ENCODE data around the gene ZNF791.
A peak's percentile ranks its signal among the peaks of the same experiment; 100 is the strongest.
"Not testable (repeated sequence)": the region's sequence is repeated elsewhere in the genome, so short reads cannot be mapped to it uniquely, and the experiment has no call there.

The ZNF791 gene

GRCh38 chr19:12610540-12611360 is at the start of gene ZNF791, which contains the start of gene ZNF490:
TSS of gene ZNF791 (plus strand) at chr19:12610920. CDS start at chr19:12611080, 160 bp downstream.
TSS of gene ZNF490 (minus strand) at chr19:12610813. CDS start at chr19:12610680, 133 bp downstream.
- peak; percentile 65 to 99 (median 96) for DNase-seq

GRCh38 chr19:12564016-12564664 is 46.6 kb upstream of the ZNF791 start:
- peak in 55 of 56 donors; percentile 14 to 96 (median 81) for DNase-seq

- DNase-seq: not testable (repeated sequence)
These were observed 44.3 kb upstream of the ZNF791 start for GRCh38 chr19:12566380-12566779.

- no peak for DNase-seq
These were observed 42.8 kb upstream of the ZNF791 start for GRCh38 chr19:12567951-12568350.

- no peak for DNase-seq
These were observed 36.7 kb upstream of the ZNF791 start for GRCh38 chr19:12574036-12574435.

GRCh38 chr19:12578641-12579040 is 32.1 kb upstream of the ZNF791 start:
- no peak for DNase-seq

GRCh38 chr19:12580180-12580694 is 30.5 kb upstream of the ZNF791 start:
- DNase-seq: no peak

- no peak for DNase-seq
These were observed 29.6 kb upstream of the ZNF791 start for GRCh38 chr19:12581100-12581499.

- DNase-seq: no peak
These were observed 14.2 kb upstream of the ZNF791 start for GRCh38 chr19:12596485-12596884.

- DNase-seq: peak in 34 of 56 donors; percentile 0 to 76 (median 19)
These were observed 13.7 kb upstream of the ZNF791 start for GRCh38 chr19:12596927-12597548.

GRCh38 chr19:12597594-12597993 is 13.1 kb upstream of the ZNF791 start:
- no peak for DNase-seq

- peak in 21 of 56 donors; percentile 1 to 70 (median 23) for DNase-seq
These were observed 7.0 kb upstream of the ZNF791 start for GRCh38 chr19:12603714-12604113.

GRCh38 chr19:12606796-12607195 is 3.9 kb upstream of the ZNF791 start:
- DNase-seq: no peak

- DNase-seq: peak in 1 of 56 donors; percentile 1
These were observed 3.1 kb upstream of the ZNF791 start for GRCh38 chr19:12607631-12608030.

GRCh38 chr19:12611361-12611699 is 610 bp downstream of the ZNF791 start:
- peak in 47 of 56 donors; percentile 12 to 72 (median 41) for DNase-seq

GRCh38 chr19:12617646-12618045 is 6.9 kb downstream of the ZNF791 start:
- DNase-seq: no peak

- not testable (repeated sequence) for DNase-seq
These were observed 10.7 kb downstream of the ZNF791 start for GRCh38 chr19:12621253-12622024.

- DNase-seq: no peak
These were observed 12.8 kb downstream of the ZNF791 start for GRCh38 chr19:12623361-12624031.

- DNase-seq: no peak
These were observed 16.2 kb downstream of the ZNF791 start for GRCh38 chr19:12626958-12627357.

All from nucleus accumbens (tissue), 56 donors.